DND-41 (cell line): ENCODE measurements around the gene WNK2.

ENCODE experiments used
- ATAC-seq: fragments of 200-7000 bp; cut with Tn5 transposase; 3 replicates; pipeline ENCODE4 v1.9.1; 2021; ENCODE audit warnings: low read depth; ENCODE audit not compliant: insufficient read depth
- DNase-seq: peaks from one replicate; pipeline ENCODE4 v3.0.0-alpha.2; 2020
- H2AFZ ChIP-seq: 2 replicates; pipeline ENCODE4 v1.6.0; 2012; ENCODE audit warnings: low read depth, low read length
- H3K27ac ChIP-seq: 2 replicates; pipeline ENCODE4 v1.5.1; 2012; ENCODE audit warnings: low read length, inconsistent platforms
- H3K27me3 ChIP-seq: fragments of 200-600 bp; sonication (generic); 2 replicates; pipeline ENCODE4 v1.6.0; 2012; ENCODE audit warnings: low read length, mild to moderate bottlenecking, inconsistent platforms; ENCODE audit not compliant: insufficient read depth, poor library complexity
- H3K36me3 ChIP-seq: 2 replicates; pipeline ENCODE4 v1.5.1; 2012; ENCODE audit warnings: low read length, inconsistent platforms; ENCODE audit not compliant: insufficient read depth
- H3K4me1 ChIP-seq: 2 replicates; pipeline ENCODE4 v1.5.1; 2012; ENCODE audit warnings: mild to moderate bottlenecking, low read length; ENCODE audit not compliant: insufficient read depth
- H3K4me2 ChIP-seq: 2 replicates; pipeline ENCODE4 v1.6.0; 2012; ENCODE audit warnings: mild to moderate bottlenecking, moderate library complexity, low read length, inconsistent platforms; ENCODE audit not compliant: insufficient read depth
- H3K4me3 ChIP-seq, 2 experiments: fragments of 200-600 bp in 1 of 2; shearing (Covaris generic) in 1 of 2; 2 replicates each; pipeline ENCODE4 v1.5.1; 2012 to 2016; ENCODE audit warnings: inconsistent platforms in 2 of 2, low read length in 2 of 2, mild to moderate bottlenecking in 2 of 2, low read depth in 1 of 2, moderate library complexity in 1 of 2
- H3K79me2 ChIP-seq: 2 replicates; pipeline ENCODE4 v1.6.0; 2012; ENCODE audit warnings: low read length, inconsistent platforms; ENCODE audit not compliant: insufficient read depth
- H3K9ac ChIP-seq: 2 replicates; pipeline ENCODE4 v1.6.0; 2012; ENCODE audit warnings: low read depth, mild to moderate bottlenecking, inconsistent platforms, low read length, moderate library complexity
- H3K9me3 ChIP-seq: 2 replicates; pipeline ENCODE4 v1.5.1; 2012; ENCODE audit warnings: low read length, moderate library complexity, mild to moderate bottlenecking, inconsistent platforms; ENCODE audit not compliant: insufficient read depth, severe bottlenecking
- H4K20me1 ChIP-seq: 2 replicates; pipeline ENCODE4 v1.6.0; 2012; ENCODE audit warnings: low read length; ENCODE audit not compliant: insufficient read depth
- EZH2 ChIP-seq: IDR thresholded peaks from 3 replicates; pipeline ENCODE4 v1.6.1; 2012; ENCODE audit warnings: borderline replicate concordance, low read depth, mild to moderate bottlenecking, moderate library complexity, low read length, inconsistent platforms; ENCODE audit not compliant: severe bottlenecking
- TF ChIP-seq, protein P1 (sequence below): IDR thresholded peaks from 2 replicates; pipeline ENCODE4 v1.5.1; 2012; ENCODE audit warnings: borderline replicate concordance, low read length, moderate library complexity, mild to moderate bottlenecking; ENCODE audit not compliant: poor library complexity, severe bottlenecking; ENCODE audit errors: extremely low read depth

Gene WNK2

DNA sequence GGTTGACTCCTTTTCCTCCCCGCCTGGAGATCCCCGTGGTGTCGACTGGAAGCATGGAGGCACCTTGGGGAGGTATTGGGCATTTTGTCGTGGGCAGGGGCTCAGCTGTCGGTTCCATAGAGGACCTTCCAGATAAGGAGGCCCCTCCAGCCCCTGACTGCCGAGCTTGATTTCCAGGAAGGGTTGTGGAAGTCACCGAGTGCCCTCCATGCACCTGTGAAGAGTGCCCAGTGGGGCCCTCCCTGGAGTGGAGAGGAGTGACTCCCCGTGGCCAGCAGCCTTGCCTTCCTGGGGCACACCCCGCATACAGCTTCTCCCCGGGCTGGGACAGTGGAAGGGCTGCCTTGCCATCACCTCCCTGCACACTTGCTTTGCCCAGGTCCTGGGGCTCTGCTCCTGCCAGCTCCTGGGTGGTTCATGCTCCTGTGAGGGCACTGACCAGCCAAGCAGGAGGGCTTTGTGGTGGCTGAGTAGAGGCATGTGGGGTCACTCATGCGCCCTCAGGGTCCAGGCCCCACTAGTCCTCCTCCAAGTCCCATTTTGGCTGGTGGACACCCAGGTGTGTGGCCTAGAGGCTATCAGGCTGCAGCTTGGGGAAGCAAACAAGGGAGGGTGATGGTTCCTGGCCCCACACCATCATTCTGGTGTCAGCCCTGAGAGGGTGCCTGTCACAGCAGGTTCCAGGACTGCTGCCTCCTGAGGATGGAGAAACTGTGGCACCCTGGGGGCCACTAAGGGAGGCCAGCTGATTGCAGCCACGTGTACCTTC lies 133.0 kb downstream of the WNK2 start:
- Histone ChIP-seq H2AFZ (no peak overlapping the region), H3K4me3 (no peak overlapping the region), H3K9me3 (no peaks in the 10 kb centered on the region), H3K27me3 (no peaks in the 10 kb centered on the region), H4K20me1 (no peaks in the 10 kb centered on the region), H3K79me2 (no peaks in the 10 kb centered on the region), H3K4me2 (no peak overlapping the region), H3K27ac (no peak overlapping the region), H3K9ac (no peak overlapping the region), H3K4me1 (no peaks in the 10 kb centered on the region), H3K36me3 (no peaks in the 10 kb centered on the region)
- DNase-seq: no peak
- no peak for TF ChIP-seq EZH2
- TF ChIP-seq, protein P1, sequence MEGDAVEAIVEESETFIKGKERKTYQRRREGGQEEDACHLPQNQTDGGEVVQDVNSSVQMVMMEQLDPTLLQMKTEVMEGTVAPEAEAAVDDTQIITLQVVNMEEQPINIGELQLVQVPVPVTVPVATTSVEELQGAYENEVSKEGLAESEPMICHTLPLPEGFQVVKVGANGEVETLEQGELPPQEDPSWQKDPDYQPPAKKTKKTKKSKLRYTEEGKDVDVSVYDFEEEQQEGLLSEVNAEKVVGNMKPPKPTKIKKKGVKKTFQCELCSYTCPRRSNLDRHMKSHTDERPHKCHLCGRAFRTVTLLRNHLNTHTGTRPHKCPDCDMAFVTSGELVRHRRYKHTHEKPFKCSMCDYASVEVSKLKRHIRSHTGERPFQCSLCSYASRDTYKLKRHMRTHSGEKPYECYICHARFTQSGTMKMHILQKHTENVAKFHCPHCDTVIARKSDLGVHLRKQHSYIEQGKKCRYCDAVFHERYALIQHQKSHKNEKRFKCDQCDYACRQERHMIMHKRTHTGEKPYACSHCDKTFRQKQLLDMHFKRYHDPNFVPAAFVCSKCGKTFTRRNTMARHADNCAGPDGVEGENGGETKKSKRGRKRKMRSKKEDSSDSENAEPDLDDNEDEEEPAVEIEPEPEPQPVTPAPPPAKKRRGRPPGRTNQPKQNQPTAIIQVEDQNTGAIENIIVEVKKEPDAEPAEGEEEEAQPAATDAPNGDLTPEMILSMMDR: no peak
- ATAC-seq: no peak

DNA sequence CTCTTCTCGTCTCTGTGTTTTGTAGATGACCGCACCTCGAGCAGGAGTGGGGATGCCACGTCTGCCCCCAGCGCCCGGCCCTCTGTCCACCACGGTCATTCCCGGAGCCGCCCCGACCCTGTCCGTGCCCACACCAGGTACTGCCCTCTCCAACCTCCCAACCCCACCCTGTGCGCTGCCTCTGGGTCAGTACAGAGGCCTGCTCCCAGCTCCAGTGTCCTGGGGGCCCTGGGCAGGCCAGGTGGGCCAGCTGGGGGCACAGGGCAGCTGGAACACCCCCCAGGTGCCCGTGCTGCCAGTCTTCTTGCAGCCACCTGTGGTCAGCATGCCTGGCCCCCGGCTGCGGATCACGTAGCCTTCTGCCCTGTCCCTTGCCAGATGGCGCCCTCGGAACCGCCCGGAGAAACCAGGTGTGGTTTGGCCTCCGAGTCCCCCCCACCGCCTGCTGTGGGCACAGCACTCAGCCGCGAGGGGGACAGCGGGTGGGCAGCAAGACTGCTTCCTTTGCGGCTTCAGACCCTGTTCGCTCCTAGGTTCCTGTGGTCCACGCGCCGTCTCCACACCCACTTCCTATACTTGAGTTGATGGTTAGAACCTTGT lies 133.7 kb downstream of the WNK2 start:
- DNase-seq: no peak
- Histone ChIP-seq H4K20me1 (no peaks in the 10 kb centered on the region), H3K4me2 (no peak overlapping the region), H3K4me3 (no peak overlapping the region), H3K79me2 (no peaks in the 10 kb centered on the region), H3K27ac (no peak overlapping the region), H3K9ac (no peak overlapping the region), H3K27me3 (no peaks in the 10 kb centered on the region), H3K9me3 (no peaks in the 10 kb centered on the region), H3K4me1 (no peaks in the 10 kb centered on the region), H2AFZ (no peak overlapping the region), H3K36me3 (no peaks in the 10 kb centered on the region)
- TF ChIP-seq, protein P1: no peak
- TF ChIP-seq EZH2: no peak
- no peak for ATAC-seq

DNA sequence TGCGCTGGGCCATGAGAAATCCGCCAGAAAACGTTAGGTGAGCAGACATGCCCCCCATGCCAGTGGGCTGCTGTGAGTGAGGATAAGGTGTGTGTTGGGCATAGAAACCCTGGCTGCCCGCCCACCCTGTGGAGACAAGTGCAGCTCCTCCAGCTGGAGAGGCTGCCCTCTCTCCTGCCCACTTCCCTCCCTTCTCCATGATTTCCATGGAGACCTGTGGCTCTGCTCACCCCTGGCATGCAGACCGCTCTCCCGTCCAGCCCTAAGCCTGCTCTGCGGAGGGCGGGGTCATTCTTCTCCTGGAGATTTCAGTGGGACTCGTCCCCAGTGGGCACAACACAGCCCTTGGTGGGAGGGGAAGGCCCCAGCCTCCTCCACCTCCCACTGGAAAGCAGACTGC lies 134.5 kb downstream of the WNK2 start:
- TF ChIP-seq EZH2: no peak
- TF ChIP-seq, protein P1: no peak
- Histone ChIP-seq H3K79me2 (no peaks in the 10 kb centered on the region), H3K27me3 (no peaks in the 10 kb centered on the region), H3K9ac (no peak overlapping the region), H3K4me2 (no peak overlapping the region), H3K9me3 (no peaks in the 10 kb centered on the region), H3K36me3 (no peaks in the 10 kb centered on the region), H3K4me3 (no peak overlapping the region), H3K4me1 (no peaks in the 10 kb centered on the region), H3K27ac (no peak overlapping the region), H4K20me1 (no peaks in the 10 kb centered on the region), H2AFZ (no peak overlapping the region)
- ATAC-seq (no peak), DNase-seq (no peak)
